GM19193 (cell line): ENCODE results near the gene PURB.

Experiments
- POLR2A ChIP-seq: IDR thresholded peaks from 4 replicates; pipeline ENCODE4 v1.6.1; 2011; ENCODE audit not compliant: insufficient read depth, insufficient read length; ENCODE audit errors: extremely low read depth

PURB gene

GRCh38 chr7:44885394-44886317, at the start of gene PURB:
Gene PURB (minus strand): TSS chr7:44885530. CDS start chr7:44885348, 182 bp downstream.
- peak; percentile 92 for TF ChIP-seq POLR2A

- no peak for TF ChIP-seq POLR2A
These were observed 49.7 kb upstream of the PURB start for GRCh38 chr7:44935016-44935415.

GRCh38 chr7:44930921-44931320, 45.6 kb upstream of the PURB start:
- no peak for TF ChIP-seq POLR2A

GRCh38 chr7:44922351-44922694, 37.0 kb upstream of the PURB start:
- TF ChIP-seq POLR2A = no peak

GRCh38 chr7:44921607-44922350, 36.4 kb upstream of the PURB start:
- no peak for TF ChIP-seq POLR2A

- no peak for TF ChIP-seq POLR2A
These were observed 34.8 kb upstream of the PURB start for GRCh38 chr7:44920119-44920518.

GRCh38 chr7:44918029-44918428, 32.7 kb upstream of the PURB start:
- no peak for TF ChIP-seq POLR2A

- no peak for TF ChIP-seq POLR2A
These were observed 32.1 kb upstream of the PURB start for GRCh38 chr7:44917465-44917864.

- no peak for TF ChIP-seq POLR2A
These were observed 29.8 kb upstream of the PURB start for GRCh38 chr7:44914992-44915607.

- TF ChIP-seq POLR2A = no peak
These were observed 27.5 kb upstream of the PURB start for GRCh38 chr7:44912775-44913347.

GRCh38 chr7:44911911-44912310, 26.6 kb upstream of the PURB start:
- no peak for TF ChIP-seq POLR2A

GRCh38 chr7:44909596-44910389, 24.5 kb upstream of the PURB start:
- TF ChIP-seq POLR2A = no peak

GRCh38 chr7:44906965-44907364, 21.6 kb upstream of the PURB start:
- TF ChIP-seq POLR2A = no peak

- TF ChIP-seq POLR2A = no peak
These were observed 19.8 kb upstream of the PURB start for GRCh38 chr7:44905002-44905635.

GRCh38 chr7:44899443-44899842, 14.1 kb upstream of the PURB start:
- TF ChIP-seq POLR2A = no peak

- TF ChIP-seq POLR2A = no peak
These were observed 12.7 kb upstream of the PURB start for GRCh38 chr7:44898039-44898438.
